NCI-H82 (cell line): ENCODE results near the gene UPK2.
A peak's percentile ranks its signal among the peaks of the same experiment; 100 is the strongest.
"Not testable (repeated sequence)": the region's sequence is repeated elsewhere in the genome, so short reads cannot be mapped to it uniquely, and the experiment has no call there.

Experiments used
- DNase-seq: peaks from one replicate; lab custom pipeline; 2025; lab: John Stamatoyannopoulos, UW

Gene UPK2

GRCh38 chr11:118988280-118988679, 32.2 kb downstream of the UPK2 start:
- DNase-seq: no peak

GRCh38 chr11:118991486-118992038, 35.5 kb downstream of the UPK2 start:
- DNase-seq: not testable (repeated sequence)

GRCh38 chr11:118996926-118997626, 41.0 kb downstream of the UPK2 start:
- peak; percentile 38 for DNase-seq

- DNase-seq: peak; percentile 94
These were observed 41.7 kb downstream of the UPK2 start, which contains the start of gene CENATAC for GRCh38 chr11:118997627-118998387. Gene CENATAC (plus strand): TSS chr11:118998138. CDS start chr11:118998198, 60 bp downstream.

- DNase-seq: no peak
These were observed 42.3 kb downstream of the UPK2 start for GRCh38 chr11:118998388-118998717.

- DNase-seq: no peak
These were observed 42.7 kb downstream of the UPK2 start for GRCh38 chr11:118998822-118999221.

- no peak for DNase-seq
These were observed 44.8 kb downstream of the UPK2 start for GRCh38 chr11:119000906-119001305.

GRCh38 chr11:119006656-119007055, 50.6 kb downstream of the UPK2 start:
- DNase-seq: no peak
